Measurements from ENCODE around the gene PPP2R1B.

The PPP2R1B gene

DNA sequence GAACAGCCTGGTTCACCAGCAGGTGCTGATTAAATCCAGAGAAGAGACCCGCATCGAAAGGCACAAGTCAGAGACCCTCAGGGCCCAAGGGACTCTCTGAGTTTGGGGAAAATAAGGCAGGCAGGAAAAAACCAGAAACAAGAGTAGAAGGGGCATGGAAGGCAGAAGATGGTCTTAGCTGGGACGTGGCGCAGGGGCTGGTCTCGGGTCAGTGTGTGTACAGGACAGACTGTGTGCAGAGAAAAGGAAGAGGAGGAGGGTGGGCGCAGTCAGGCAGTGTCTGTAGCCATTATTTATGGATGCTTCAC, 31.3 kb downstream of the PPP2R1B start:
- 92 to 97% methylated on average over 6 of the region's 6 CpGs for WGBS, 2 experiments (ENCODE audit: insufficient coverage in 2 of 2)
- H3K27ac ChIP-seq (ENCODE audit: low read depth, low read length, severe bottlenecking), result peak overlapping the region; percentile 95
- H3K4me1 ChIP-seq (ENCODE audit: control insufficient read depth, insufficient read depth, low read length, poor library complexity, severe bottlenecking), result peaks cover 48% of the 10 kb centered on the region
- H3K4me3 ChIP-seq (ENCODE audit: extremely low read depth, insufficient read depth, low read length, poor library complexity, severe bottlenecking), result no peak overlapping the region
- H3K9me3 ChIP-seq (ENCODE audit: control insufficient read depth, low read length), result no peaks in the 10 kb centered on the region
- H3K36me3 ChIP-seq (ENCODE audit: control insufficient read depth, insufficient read depth, low read length), result peaks cover 10% of the 10 kb centered on the region

- 87 to 95% methylated on average over 6 to 7 of the region's 8 CpGs for WGBS, 2 experiments (ENCODE audit: insufficient coverage in 2 of 2)
- H3K4me1 ChIP-seq (ENCODE audit: control insufficient read depth, insufficient read depth, low read length, poor library complexity, severe bottlenecking), result peaks cover 53% of the 10 kb centered on the region
- H3K27ac ChIP-seq (ENCODE audit: low read depth, low read length, severe bottlenecking), result peak overlapping the region; percentile 95
- H3K4me3 ChIP-seq (ENCODE audit: extremely low read depth, insufficient read depth, low read length, poor library complexity, severe bottlenecking), result no peak overlapping the region
- H3K36me3 ChIP-seq (ENCODE audit: control insufficient read depth, insufficient read depth, low read length), result peaks cover 7% of the 10 kb centered on the region
- no peaks in the 10 kb centered on the region for H3K9me3 ChIP-seq (ENCODE audit: control insufficient read depth, low read length)
Measured at GRCh38 chr11:111734101-111734953, 31.9 kb downstream of the PPP2R1B start.

- Histone ChIP-seq H3K27ac (ENCODE audit: low read depth, low read length, severe bottlenecking) (peak overlapping the region; percentile 95), H3K9me3 (ENCODE audit: control insufficient read depth, low read length) (no peaks in the 10 kb centered on the region), H3K4me3 (ENCODE audit: extremely low read depth, insufficient read depth, low read length, poor library complexity, severe bottlenecking) (no peak overlapping the region), H3K36me3 (ENCODE audit: control insufficient read depth, insufficient read depth, low read length) (peaks cover 5% of the 10 kb centered on the region), H3K4me1 (ENCODE audit: control insufficient read depth, insufficient read depth, low read length, poor library complexity, severe bottlenecking) (peaks cover 53% of the 10 kb centered on the region)
- WGBS, 2 experiments (ENCODE audit: insufficient coverage in 2 of 2), result 83 to 85% methylated on average over 6 to 8 of the region's 9 CpGs
Measured at GRCh38 chr11:111733611-111734088, 32.5 kb downstream of the PPP2R1B start.

DNA sequence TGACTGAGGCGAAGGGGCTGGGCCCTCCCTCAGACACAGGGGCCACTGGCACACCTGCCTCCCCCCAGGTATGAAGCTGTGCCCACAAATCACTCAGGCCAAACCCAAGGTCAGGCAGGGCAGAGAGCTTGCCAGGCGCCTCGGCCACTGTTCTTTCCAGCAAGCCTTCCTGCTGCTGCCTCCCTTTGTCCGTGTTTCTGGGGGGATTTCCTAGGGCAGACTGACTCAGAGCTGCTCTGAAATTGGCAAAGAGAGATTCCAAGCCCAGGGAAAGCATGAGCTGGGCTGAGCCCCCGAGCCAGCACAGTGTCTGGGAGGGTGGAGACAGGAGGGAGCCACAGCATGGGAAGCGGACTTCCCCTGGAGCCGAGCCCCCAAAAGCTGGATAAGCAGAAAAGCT, 33.2 kb downstream of the PPP2R1B start:
- Histone ChIP-seq H3K27ac (ENCODE audit: low read depth, low read length, severe bottlenecking) (peak overlapping the region; percentile 95), H3K4me3 (ENCODE audit: extremely low read depth, insufficient read depth, low read length, poor library complexity, severe bottlenecking) (no peak overlapping the region), H3K4me1 (ENCODE audit: control insufficient read depth, insufficient read depth, low read length, poor library complexity, severe bottlenecking) (peaks cover 53% of the 10 kb centered on the region), H3K36me3 (ENCODE audit: control insufficient read depth, insufficient read depth, low read length) (peaks cover 5% of the 10 kb centered on the region), H3K9me3 (ENCODE audit: control insufficient read depth, low read length) (no peaks in the 10 kb centered on the region)
- 77 to 78% methylated on average over 7 of the region's 7 CpGs for WGBS, 2 experiments (ENCODE audit: insufficient coverage in 2 of 2)

- peaks cover 12% of the 10 kb centered on the region for H3K36me3 ChIP-seq (ENCODE audit: control insufficient read depth, insufficient read depth, low read length)
- no peaks in the 10 kb centered on the region for H3K9me3 ChIP-seq (ENCODE audit: control insufficient read depth, low read length)
- WGBS, 2 experiments (ENCODE audit: insufficient coverage in 2 of 2), result 94 to 95% methylated on average over 3 to 5 of the region's 5 CpGs
- H3K27ac ChIP-seq (ENCODE audit: low read depth, low read length, severe bottlenecking), result no peak overlapping the region
- no peak overlapping the region for H3K4me3 ChIP-seq (ENCODE audit: extremely low read depth, insufficient read depth, low read length, poor library complexity, severe bottlenecking)
- H3K4me1 ChIP-seq (ENCODE audit: control insufficient read depth, insufficient read depth, low read length, poor library complexity, severe bottlenecking), result peaks cover 53% of the 10 kb centered on the region
Measured at GRCh38 chr11:111731821-111732220, 34.4 kb downstream of the PPP2R1B start.

DNA sequence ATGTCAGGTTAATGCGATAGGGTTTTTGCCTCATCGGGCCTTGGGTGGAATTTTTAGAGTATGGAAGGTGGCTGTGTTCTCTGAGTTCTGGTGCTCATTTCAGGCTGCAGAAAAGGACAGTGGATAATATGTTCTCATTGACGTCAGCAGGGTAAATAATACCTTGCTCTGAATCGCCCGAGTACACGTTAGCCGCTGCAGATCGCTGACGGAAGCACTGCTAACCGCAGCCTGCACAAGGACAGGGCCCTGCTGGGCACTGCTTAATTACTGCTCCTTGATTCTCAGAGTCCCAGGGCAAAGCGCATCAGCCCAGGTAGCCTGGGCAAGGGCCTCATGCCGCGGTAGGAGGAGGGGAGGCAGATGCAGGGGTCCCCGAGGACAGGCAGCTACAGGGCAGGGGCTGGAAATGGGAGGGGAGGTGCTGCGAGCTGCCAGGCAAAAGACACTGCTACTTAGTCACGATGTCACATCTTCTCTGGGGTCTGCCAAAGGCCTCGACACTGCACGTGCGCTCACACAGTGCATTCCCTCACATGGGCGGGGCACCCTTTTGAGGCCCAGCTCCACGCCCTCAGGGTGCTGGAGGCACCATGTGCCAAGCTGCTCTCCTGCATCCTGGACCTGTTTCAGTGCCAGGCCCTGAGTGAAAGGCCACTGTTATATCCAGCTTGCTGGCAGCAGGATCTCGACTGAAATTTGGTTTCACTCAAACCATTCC, 35.2 kb downstream of the PPP2R1B start:
- no peaks in the 10 kb centered on the region for H3K9me3 ChIP-seq (ENCODE audit: control insufficient read depth, low read length)
- H3K4me1 ChIP-seq (ENCODE audit: control insufficient read depth, insufficient read depth, low read length, poor library complexity, severe bottlenecking), result peaks cover 46% of the 10 kb centered on the region
- 91 to 93% methylated on average over 18 to 21 of the region's 22 CpGs for WGBS, 2 experiments (ENCODE audit: insufficient coverage in 2 of 2)
- no peak overlapping the region for H3K4me3 ChIP-seq (ENCODE audit: extremely low read depth, insufficient read depth, low read length, poor library complexity, severe bottlenecking)
- peak overlapping the region; percentile 16 for H3K27ac ChIP-seq (ENCODE audit: low read depth, low read length, severe bottlenecking)
- H3K36me3 ChIP-seq (ENCODE audit: control insufficient read depth, insufficient read depth, low read length), result peaks cover 15% of the 10 kb centered on the region

DNA sequence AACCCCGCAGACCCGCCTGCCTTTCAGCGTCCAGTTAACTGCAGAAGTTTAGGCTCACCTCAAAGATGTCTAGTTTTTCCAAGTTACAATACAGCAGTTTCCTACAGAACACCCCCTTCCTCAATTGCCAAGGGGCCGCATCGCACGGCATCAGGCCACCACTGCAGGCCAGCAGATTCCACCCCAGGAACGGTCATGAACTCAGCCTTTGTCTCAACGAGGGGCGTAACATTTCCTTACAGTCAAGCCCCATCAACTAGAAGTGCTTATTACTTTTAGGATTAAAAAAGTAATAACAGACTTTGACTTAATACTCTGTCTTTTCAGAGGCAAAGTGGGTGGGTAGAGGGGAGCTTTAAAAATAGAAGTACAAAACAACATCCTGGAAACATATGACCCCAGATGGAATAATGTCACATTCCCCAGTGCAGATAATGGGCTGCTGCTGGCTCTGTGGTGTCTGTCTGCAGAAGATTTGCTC, 36.3 kb downstream of the PPP2R1B start:
- Histone ChIP-seq H3K4me3 (ENCODE audit: extremely low read depth, insufficient read depth, low read length, poor library complexity, severe bottlenecking) (no peak overlapping the region), H3K4me1 (ENCODE audit: control insufficient read depth, insufficient read depth, low read length, poor library complexity, severe bottlenecking) (peaks cover 34% of the 10 kb centered on the region), H3K27ac (ENCODE audit: low read depth, low read length, severe bottlenecking) (peak overlapping the region; percentile 30), H3K9me3 (ENCODE audit: control insufficient read depth, low read length) (no peaks in the 10 kb centered on the region), H3K36me3 (ENCODE audit: control insufficient read depth, insufficient read depth, low read length) (peaks cover 25% of the 10 kb centered on the region)
- WGBS, 2 experiments (ENCODE audit: insufficient coverage in 2 of 2), result 97 to 98% methylated on average over 3 to 6 of the region's 9 CpGs

DNA sequence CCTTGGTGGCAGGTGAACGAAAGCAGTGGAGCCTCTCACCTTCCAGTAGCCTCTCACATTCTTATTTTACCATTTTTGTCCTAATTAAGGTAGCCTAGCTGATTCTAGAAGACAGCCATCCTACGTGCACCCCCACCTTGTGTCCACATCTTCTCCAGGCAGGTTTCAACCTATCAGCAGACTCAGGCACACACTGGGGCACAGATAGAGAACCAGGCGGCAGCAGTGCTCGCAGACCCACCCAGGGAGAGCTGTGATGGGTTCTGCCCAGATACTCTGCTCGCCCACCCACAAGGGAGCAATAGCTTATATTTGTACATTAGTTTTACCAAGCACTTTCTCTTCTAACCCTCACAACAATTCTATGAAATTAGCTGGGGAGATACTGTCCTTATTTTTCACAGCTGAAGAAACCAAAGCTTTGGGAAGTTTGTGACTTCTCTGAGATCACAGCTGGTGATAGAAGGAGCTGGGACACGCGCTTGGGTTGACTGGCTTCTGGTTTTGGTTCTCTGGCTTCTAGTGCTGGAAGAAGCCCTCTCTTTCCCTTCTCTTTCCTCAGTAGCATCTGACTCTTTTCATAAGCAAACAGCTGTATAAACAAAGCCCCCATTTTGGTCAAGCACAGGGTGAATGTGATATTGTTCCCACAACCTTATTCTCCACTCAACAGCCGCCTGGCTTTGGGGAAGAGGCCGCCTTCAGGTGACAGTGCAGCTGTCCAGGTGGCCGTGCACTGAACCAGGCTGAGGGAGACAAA, 36.9 kb downstream of the PPP2R1B start:
- WGBS, 2 experiments (ENCODE audit: insufficient coverage in 2 of 2), result 89 to 96% methylated on average over 5 to 7 of the region's 10 CpGs
- Histone ChIP-seq H3K4me1 (ENCODE audit: control insufficient read depth, insufficient read depth, low read length, poor library complexity, severe bottlenecking) (peaks cover 28% of the 10 kb centered on the region), H3K9me3 (ENCODE audit: control insufficient read depth, low read length) (no peaks in the 10 kb centered on the region), H3K4me3 (ENCODE audit: extremely low read depth, insufficient read depth, low read length, poor library complexity, severe bottlenecking) (no peak overlapping the region), H3K27ac (ENCODE audit: low read depth, low read length, severe bottlenecking) (peak overlapping the region; percentile 30), H3K36me3 (ENCODE audit: control insufficient read depth, insufficient read depth, low read length) (peaks cover 32% of the 10 kb centered on the region)

- Histone ChIP-seq H3K4me3 (ENCODE audit: extremely low read depth, insufficient read depth, low read length, poor library complexity, severe bottlenecking) (no peak overlapping the region), H3K27ac (ENCODE audit: low read depth, low read length, severe bottlenecking) (no peak overlapping the region), H3K36me3 (ENCODE audit: control insufficient read depth, insufficient read depth, low read length) (peaks cover 49% of the 10 kb centered on the region), H3K4me1 (ENCODE audit: control insufficient read depth, insufficient read depth, low read length, poor library complexity, severe bottlenecking) (peaks cover 10% of the 10 kb centered on the region), H3K9me3 (ENCODE audit: control insufficient read depth, low read length) (no peaks in the 10 kb centered on the region)
- 85 to 86% methylated on average over 2 to 3 of the region's 7 CpGs for WGBS, 2 experiments (ENCODE audit: insufficient coverage in 2 of 2)
Measured at GRCh38 chr11:111727431-111727830, 38.8 kb downstream of the PPP2R1B start.

GRCh38 chr11:111726301-111726713, 39.9 kb downstream of the PPP2R1B start:
- no peak overlapping the region for H3K27ac ChIP-seq (ENCODE audit: low read depth, low read length, severe bottlenecking)
- 94 to 97% methylated on average over 4 to 7 of the region's 9 CpGs for WGBS, 2 experiments (ENCODE audit: insufficient coverage in 2 of 2)
- no peak overlapping the region for H3K4me3 ChIP-seq (ENCODE audit: extremely low read depth, insufficient read depth, low read length, poor library complexity, severe bottlenecking)
- H3K9me3 ChIP-seq (ENCODE audit: control insufficient read depth, low read length), result no peaks in the 10 kb centered on the region
- peaks cover 9% of the 10 kb centered on the region for H3K4me1 ChIP-seq (ENCODE audit: control insufficient read depth, insufficient read depth, low read length, poor library complexity, severe bottlenecking)
- peaks cover 60% of the 10 kb centered on the region for H3K36me3 ChIP-seq (ENCODE audit: control insufficient read depth, insufficient read depth, low read length)

Data from mesodermal cell (in vitro differentiated cells).